PFSK-1 (cell line): ENCODE measurements around the gene QKI.

ENCODE experiments used
- POLR2AphosphoS5 ChIP-seq: IDR thresholded peaks from 2 replicates; pipeline ENCODE4 v1.6.1; 2012; ENCODE audit warnings: low read depth, mild to moderate bottlenecking, control low read depth, low read length, moderate library complexity
- SIN3A ChIP-seq: IDR thresholded peaks from 2 replicates; pipeline ENCODE4 v1.6.1; 2012; ENCODE audit warnings: mild to moderate bottlenecking, low read length, moderate library complexity, borderline replicate concordance; ENCODE audit not compliant: insufficient read depth
- TF ChIP-seq, protein P1 (sequence below), 2 experiments: IDR thresholded peaks; 2 replicates each; pipeline versions ENCODE4 v1.6.1 to v1.8.0; 2011 to 2012; ENCODE audit warnings: low read depth in 2 of 2, low read length in 2 of 2, control low read depth in 1 of 2, inconsistent platforms in 1 of 2, mild to moderate bottlenecking in 1 of 2, moderate library complexity in 1 of 2; ENCODE audit not compliant: insufficient read depth in 1 of 2

- TF ChIP-seq POLR2AphosphoS5 = no peak
- TF ChIP-seq, protein P1, sequence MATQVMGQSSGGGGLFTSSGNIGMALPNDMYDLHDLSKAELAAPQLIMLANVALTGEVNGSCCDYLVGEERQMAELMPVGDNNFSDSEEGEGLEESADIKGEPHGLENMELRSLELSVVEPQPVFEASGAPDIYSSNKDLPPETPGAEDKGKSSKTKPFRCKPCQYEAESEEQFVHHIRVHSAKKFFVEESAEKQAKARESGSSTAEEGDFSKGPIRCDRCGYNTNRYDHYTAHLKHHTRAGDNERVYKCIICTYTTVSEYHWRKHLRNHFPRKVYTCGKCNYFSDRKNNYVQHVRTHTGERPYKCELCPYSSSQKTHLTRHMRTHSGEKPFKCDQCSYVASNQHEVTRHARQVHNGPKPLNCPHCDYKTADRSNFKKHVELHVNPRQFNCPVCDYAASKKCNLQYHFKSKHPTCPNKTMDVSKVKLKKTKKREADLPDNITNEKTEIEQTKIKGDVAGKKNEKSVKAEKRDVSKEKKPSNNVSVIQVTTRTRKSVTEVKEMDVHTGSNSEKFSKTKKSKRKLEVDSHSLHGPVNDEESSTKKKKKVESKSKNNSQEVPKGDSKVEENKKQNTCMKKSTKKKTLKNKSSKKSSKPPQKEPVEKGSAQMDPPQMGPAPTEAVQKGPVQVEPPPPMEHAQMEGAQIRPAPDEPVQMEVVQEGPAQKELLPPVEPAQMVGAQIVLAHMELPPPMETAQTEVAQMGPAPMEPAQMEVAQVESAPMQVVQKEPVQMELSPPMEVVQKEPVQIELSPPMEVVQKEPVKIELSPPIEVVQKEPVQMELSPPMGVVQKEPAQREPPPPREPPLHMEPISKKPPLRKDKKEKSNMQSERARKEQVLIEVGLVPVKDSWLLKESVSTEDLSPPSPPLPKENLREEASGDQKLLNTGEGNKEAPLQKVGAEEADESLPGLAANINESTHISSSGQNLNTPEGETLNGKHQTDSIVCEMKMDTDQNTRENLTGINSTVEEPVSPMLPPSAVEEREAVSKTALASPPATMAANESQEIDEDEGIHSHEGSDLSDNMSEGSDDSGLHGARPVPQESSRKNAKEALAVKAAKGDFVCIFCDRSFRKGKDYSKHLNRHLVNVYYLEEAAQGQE (IDR thresholded peaks at IDR 0.05; ENCODE audit: insufficient read depth in 1 of 2, low read depth in 2 of 2, low read length in 2 of 2) = no peak
- no peak; the same call in 1 of the 2 replicates for TF ChIP-seq SIN3A
These were observed 116.6 kb downstream of the QKI start for GRCh38 chr6:163531122-163531521.
